Hepatocyte (in vitro differentiated cells): Measurements from ENCODE around the gene RHOH.

Experiments used
- CTCF ChIP-seq: fragments of 200-600 bp; sonication (generic); IDR thresholded peaks from 2 replicates; pipeline ENCODE4 v1.5.1; 2016; ENCODE audit warnings: antibody characterized with exemption, mild to moderate bottlenecking; ENCODE audit not compliant: poor library complexity
- EZH2phosphoT487 ChIP-seq: fragments of 200-600 bp; sonication (generic); IDR thresholded peaks from one replicate; pipeline ENCODE4 v1.6.1; 2018; ENCODE audit warnings: antibody characterized with exemption, mild to moderate bottlenecking, low read depth, moderate library complexity; ENCODE audit not compliant: unreplicated experiment, severe bottlenecking

GRCh38 chr4:40164459-40164858, 32.4 kb upstream of the RHOH start:
- TF ChIP-seq CTCF: no peak
- TF ChIP-seq EZH2phosphoT487: no peak
